HEK293 (cell line): Measurements from ENCODE around the gene CHRNA10.

Experiments
- CTCF ChIA-PET: fragments of 350-600 bp; formaldehyde crosslinking; extraction: SDS; loops from one replicate; lab custom pipeline; 2021; ENCODE audit warnings: antibody characterized with exemption; lab: Yijun Ruan, JAX
- POLR2A ChIA-PET: fragments of 300-600 bp; formaldehyde crosslinking; extraction: SDS; loops from one replicate; lab custom pipeline; 2020; ENCODE audit warnings: antibody characterized with exemption, inconsistent platforms; lab: Yijun Ruan, JAX
- H3K27ac ChIP-seq: fragments of 200-500 bp; sonication (Bioruptor generic); 2 replicates; pipeline ENCODE4 v1.5.1; 2014; ENCODE audit warnings: low read depth, low read length, control low read depth, inconsistent platforms; ENCODE audit errors: extremely low read depth
- H3K36me3 ChIP-seq, 2 experiments: fragments of 200-500 bp in 1 of 2; sonication (Bioruptor generic) in 1 of 2; 1 replicate in 1 of 2; 2 replicates in 1 of 2; pipeline ENCODE4 v1.5.1; 2014 to 2017; ENCODE audit warnings: inconsistent platforms in 2 of 2, low read length in 2 of 2; ENCODE audit not compliant: control insufficient read depth in 2 of 2, insufficient read depth in 1 of 2
- H3K4me1 ChIP-seq: fragments of 200-500 bp; sonication (Bioruptor generic); 2 replicates; pipeline ENCODE4 v1.5.1; 2014; ENCODE audit warnings: mild to moderate bottlenecking, low read length, inconsistent platforms; ENCODE audit not compliant: control insufficient read depth, insufficient read depth
- H3K4me3 ChIP-seq: 2 replicates; pipeline ENCODE4 v1.5.1; 2011; ENCODE audit warnings: low read depth, mild to moderate bottlenecking, control low read depth, low read length, moderate library complexity
- H3K9me3 ChIP-seq: fragments of 200-500 bp; sonication (Bioruptor generic); 2 replicates; pipeline ENCODE4 v1.5.1; 2014; ENCODE audit warnings: low read depth, low read length, inconsistent platforms; ENCODE audit not compliant: control insufficient read depth, insufficient read depth
- BCL6B ChIP-seq: fragments of 450-650 bp; formaldehyde crosslinking; IDR thresholded peaks from 2 replicates; pipeline ENCODE4 v1.5.1; 2017; ENCODE audit warnings: missing biosample characterization, missing genetic modification characterization
- FEZF1 ChIP-seq: fragments of 450-650 bp; formaldehyde crosslinking; IDR thresholded peaks from 2 replicates; pipeline ENCODE4 v1.5.1; 2016; ENCODE audit warnings: missing biosample characterization, missing genetic modification characterization
- KLF1 ChIP-seq: fragments of 450-650 bp; formaldehyde crosslinking; IDR thresholded peaks from 2 replicates; pipeline ENCODE4 v1.5.1; 2016; ENCODE audit warnings: missing biosample characterization, missing genetic modification characterization
- SETDB1 ChIP-seq: IDR thresholded peaks from one replicate; pipeline ENCODE4 v1.6.1; 2017; ENCODE audit warnings: mild to moderate bottlenecking, low read length, moderate library complexity, mixed read lengths; ENCODE audit not compliant: insufficient read length
- SP2 ChIP-seq: fragments of 450-650 bp; formaldehyde crosslinking; IDR thresholded peaks from 2 replicates; pipeline ENCODE4 v1.5.1; 2016; ENCODE audit warnings: missing biosample characterization, missing genetic modification characterization
- SP3 ChIP-seq: fragments of 450-650 bp; formaldehyde crosslinking; IDR thresholded peaks from 2 replicates; pipeline ENCODE4 v1.5.1; 2016; ENCODE audit warnings: missing biosample characterization, missing genetic modification characterization
- ZNF157 ChIP-seq: fragments of 450-650 bp; formaldehyde crosslinking; IDR thresholded peaks from 2 replicates; pipeline ENCODE4 v1.5.1; 2016; ENCODE audit warnings: missing biosample characterization, missing genetic modification characterization
- ZNF18 ChIP-seq: fragments of 450-650 bp; formaldehyde crosslinking; IDR thresholded peaks from 2 replicates; pipeline ENCODE4 v1.5.1; 2016; ENCODE audit warnings: missing biosample characterization, missing genetic modification characterization
- ZNF221 ChIP-seq: fragments of 450-650 bp; formaldehyde crosslinking; IDR thresholded peaks from 2 replicates; pipeline ENCODE4 v1.5.1; 2017; ENCODE audit warnings: missing biosample characterization, missing genetic modification characterization, borderline replicate concordance
- ZNF24 ChIP-seq: fragments of 450-650 bp; formaldehyde crosslinking; IDR thresholded peaks from 2 replicates; pipeline ENCODE4 v1.5.1; 2016; ENCODE audit warnings: missing biosample characterization, missing genetic modification characterization
- ZNF521 ChIP-seq: fragments of 450-650 bp; formaldehyde crosslinking; IDR thresholded peaks from 2 replicates; pipeline ENCODE4 v1.5.1; 2017; ENCODE audit warnings: missing biosample characterization, mild to moderate bottlenecking, missing genetic modification characterization
- ZNF558 ChIP-seq: fragments of 450-650 bp; formaldehyde crosslinking; IDR thresholded peaks from 2 replicates; pipeline ENCODE4 v1.5.1; 2016; ENCODE audit warnings: missing biosample characterization, missing genetic modification characterization
- ZNF596 ChIP-seq: fragments of 450-650 bp; IDR thresholded peaks from 2 replicates; pipeline ENCODE4 v1.5.0; 2018; ENCODE audit warnings: missing biosample characterization, mild to moderate bottlenecking, missing genetic modification characterization, moderate library complexity
- ZNF624 ChIP-seq: fragments of 450-650 bp; formaldehyde crosslinking; IDR thresholded peaks from 2 replicates; pipeline ENCODE4 v1.5.1; 2017; ENCODE audit warnings: missing biosample characterization, missing genetic modification characterization
- ZSCAN4 ChIP-seq: fragments of 450-650 bp; formaldehyde crosslinking; IDR thresholded peaks from 2 replicates; pipeline ENCODE4 v1.5.1; 2017; ENCODE audit warnings: missing biosample characterization, missing genetic modification characterization
- TF ChIP-seq, protein P1 (sequence below): fragments of 450-650 bp; formaldehyde crosslinking; IDR thresholded peaks from 2 replicates; pipeline ENCODE4 v1.5.1; 2017; ENCODE audit warnings: missing biosample characterization, missing genetic modification characterization
- TF ChIP-seq, protein P2 (sequence below): fragments of 450-650 bp; formaldehyde crosslinking; conservative IDR thresholded peaks from 2 replicates; pipeline ENCODE4 v1.5.1; 2016; ENCODE audit warnings: low read depth, missing biosample characterization, missing genetic modification characterization
- TF ChIP-seq, protein P3 (sequence below): fragments of 450-650 bp; formaldehyde crosslinking; IDR thresholded peaks from 2 replicates; pipeline ENCODE4 v1.5.1; 2016; ENCODE audit warnings: missing biosample characterization, missing genetic modification characterization

The CHRNA10 gene

DNA sequence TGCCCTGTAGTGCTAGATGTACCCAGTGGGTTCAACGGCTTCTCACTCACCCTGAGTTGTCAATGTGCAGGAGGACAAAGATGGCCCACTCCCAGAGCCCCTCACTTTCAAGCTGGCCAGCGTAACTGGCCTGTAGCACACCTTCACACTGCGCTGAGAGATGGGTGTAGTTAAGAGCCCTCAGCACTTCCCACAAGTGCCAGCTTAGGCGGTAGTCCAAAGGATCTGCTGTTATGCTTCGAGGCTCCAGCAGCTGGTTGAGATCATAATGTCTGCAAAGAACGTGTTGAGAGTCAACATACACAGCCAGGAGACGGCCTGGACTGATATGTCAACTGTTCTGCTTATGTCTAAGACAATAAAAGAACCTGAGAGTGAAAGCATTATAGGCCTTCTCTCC, 14.7 kb upstream of the CHRNA10 start (continued):
- TF ChIP-seq ZNF624 (tag by site-specific recombination), result no peak
- TF ChIP-seq, protein P1, sequence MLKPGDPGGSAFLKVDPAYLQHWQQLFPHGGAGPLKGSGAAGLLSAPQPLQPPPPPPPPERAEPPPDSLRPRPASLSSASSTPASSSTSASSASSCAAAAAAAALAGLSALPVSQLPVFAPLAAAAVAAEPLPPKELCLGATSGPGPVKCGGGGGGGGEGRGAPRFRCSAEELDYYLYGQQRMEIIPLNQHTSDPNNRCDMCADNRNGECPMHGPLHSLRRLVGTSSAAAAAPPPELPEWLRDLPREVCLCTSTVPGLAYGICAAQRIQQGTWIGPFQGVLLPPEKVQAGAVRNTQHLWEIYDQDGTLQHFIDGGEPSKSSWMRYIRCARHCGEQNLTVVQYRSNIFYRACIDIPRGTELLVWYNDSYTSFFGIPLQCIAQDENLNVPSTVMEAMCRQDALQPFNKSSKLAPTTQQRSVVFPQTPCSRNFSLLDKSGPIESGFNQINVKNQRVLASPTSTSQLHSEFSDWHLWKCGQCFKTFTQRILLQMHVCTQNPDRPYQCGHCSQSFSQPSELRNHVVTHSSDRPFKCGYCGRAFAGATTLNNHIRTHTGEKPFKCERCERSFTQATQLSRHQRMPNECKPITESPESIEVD, result no peak
- TF ChIP-seq, all 188 proteins: peak for 0

- Histone ChIP-seq H3K4me3 (no peak overlapping the region), H3K9me3 (no peaks in the 10 kb centered on the region), H3K36me3 (peaks cover 8 to 90% of the 10 kb centered on the region in 2 experiments), H3K27ac (no peak overlapping the region), H3K4me1 (no peaks in the 10 kb centered on the region)
- POLR2A ChIA-PET, result no interaction called here
- TF ChIP-seq BCL6B (tag by site-specific recombination) (no peak), ZNF558 (tag by site-specific recombination) (no peak), FEZF1 (tag by site-specific recombination) (peak; percentile 44), SP2 (tag by site-specific recombination) (no peak), ZNF221 (tag by site-specific recombination) (no peak)
- CTCF ChIA-PET, result no interaction called here
These were observed 13.6 kb upstream of the CHRNA10 start for GRCh38 chr11:3684819-3685172.

GRCh38 chr11:3684129-3684818, 13.1 kb upstream of the CHRNA10 start:
- POLR2A ChIA-PET, result no interaction called here
- CTCF ChIA-PET, result no interaction called here
- TF ChIP-seq ZNF24 (no peak), ZNF596 (tag by site-specific recombination) (no peak), ZNF157 (tag by site-specific recombination) (no peak), SP2 (tag by site-specific recombination) (no peak), ZNF521 (no peak), SP3 (tag by site-specific recombination) (no peak), SETDB1 (no peak), KLF1 (tag by site-specific recombination) (no peak), ZNF18 (tag by site-specific recombination) (no peak), ZSCAN4 (tag by site-specific recombination) (no peak)
- TF ChIP-seq, protein P2, sequence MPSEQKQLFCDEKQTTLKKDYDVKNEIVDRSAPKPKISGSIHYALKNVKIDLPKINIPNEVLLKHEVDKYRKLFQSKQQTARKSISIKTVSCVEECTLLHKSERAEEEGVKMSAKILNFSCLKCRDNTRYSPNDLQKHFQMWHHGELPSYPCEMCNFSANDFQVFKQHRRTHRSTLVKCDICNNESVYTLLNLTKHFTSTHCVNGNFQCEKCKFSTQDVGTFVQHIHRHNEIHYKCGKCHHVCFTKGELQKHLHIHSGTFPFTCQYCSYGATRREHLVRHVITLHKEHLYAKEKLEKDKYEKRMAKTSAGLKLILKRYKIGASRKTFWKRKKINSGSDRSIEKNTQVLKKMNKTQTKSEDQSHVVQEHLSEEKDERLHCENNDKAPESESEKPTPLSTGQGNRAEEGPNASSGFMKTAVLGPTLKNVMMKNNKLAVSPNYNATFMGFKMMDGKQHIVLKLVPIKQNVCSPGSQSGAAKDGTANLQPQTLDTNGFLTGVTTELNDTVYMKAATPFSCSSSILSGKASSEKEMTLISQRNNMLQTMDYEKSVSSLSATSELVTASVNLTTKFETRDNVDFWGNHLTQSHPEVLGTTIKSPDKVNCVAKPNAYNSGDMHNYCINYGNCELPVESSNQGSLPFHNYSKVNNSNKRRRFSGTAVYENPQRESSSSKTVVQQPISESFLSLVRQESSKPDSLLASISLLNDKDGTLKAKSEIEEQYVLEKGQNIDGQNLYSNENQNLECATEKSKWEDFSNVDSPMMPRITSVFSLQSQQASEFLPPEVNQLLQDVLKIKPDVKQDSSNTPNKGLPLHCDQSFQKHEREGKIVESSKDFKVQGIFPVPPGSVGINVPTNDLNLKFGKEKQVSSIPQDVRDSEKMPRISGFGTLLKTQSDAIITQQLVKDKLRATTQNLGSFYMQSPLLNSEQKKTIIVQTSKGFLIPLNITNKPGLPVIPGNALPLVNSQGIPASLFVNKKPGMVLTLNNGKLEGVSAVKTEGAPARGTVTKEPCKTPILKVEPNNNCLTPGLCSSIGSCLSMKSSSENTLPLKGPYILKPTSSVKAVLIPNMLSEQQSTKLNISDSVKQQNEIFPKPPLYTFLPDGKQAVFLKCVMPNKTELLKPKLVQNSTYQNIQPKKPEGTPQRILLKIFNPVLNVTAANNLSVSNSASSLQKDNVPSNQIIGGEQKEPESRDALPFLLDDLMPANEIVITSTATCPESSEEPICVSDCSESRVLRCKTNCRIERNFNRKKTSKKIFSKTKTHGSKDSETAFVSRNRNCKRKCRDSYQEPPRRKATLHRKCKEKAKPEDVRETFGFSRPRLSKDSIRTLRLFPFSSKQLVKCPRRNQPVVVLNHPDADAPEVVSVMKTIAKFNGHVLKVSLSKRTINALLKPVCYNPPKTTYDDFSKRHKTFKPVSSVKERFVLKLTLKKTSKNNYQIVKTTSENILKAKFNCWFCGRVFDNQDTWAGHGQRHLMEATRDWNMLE (tag by site-specific recombination), result no peak
- TF ChIP-seq, protein P3, sequence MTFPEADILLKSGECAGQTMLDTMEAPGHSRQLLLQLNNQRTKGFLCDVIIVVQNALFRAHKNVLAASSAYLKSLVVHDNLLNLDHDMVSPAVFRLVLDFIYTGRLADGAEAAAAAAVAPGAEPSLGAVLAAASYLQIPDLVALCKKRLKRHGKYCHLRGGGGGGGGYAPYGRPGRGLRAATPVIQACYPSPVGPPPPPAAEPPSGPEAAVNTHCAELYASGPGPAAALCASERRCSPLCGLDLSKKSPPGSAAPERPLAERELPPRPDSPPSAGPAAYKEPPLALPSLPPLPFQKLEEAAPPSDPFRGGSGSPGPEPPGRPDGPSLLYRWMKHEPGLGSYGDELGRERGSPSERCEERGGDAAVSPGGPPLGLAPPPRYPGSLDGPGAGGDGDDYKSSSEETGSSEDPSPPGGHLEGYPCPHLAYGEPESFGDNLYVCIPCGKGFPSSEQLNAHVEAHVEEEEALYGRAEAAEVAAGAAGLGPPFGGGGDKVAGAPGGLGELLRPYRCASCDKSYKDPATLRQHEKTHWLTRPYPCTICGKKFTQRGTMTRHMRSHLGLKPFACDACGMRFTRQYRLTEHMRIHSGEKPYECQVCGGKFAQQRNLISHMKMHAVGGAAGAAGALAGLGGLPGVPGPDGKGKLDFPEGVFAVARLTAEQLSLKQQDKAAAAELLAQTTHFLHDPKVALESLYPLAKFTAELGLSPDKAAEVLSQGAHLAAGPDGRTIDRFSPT, result no peak

More at GRCh38 chr11:3684129-3684818, 13.1 kb upstream of the CHRNA10 start:
- no peaks in the 10 kb centered on the region for H3K4me1 ChIP-seq
- H3K27ac ChIP-seq, result no peak overlapping the region
- H3K36me3 ChIP-seq, result peaks cover 8 to 91% of the 10 kb centered on the region in 2 experiments
- no peak overlapping the region for H3K4me3 ChIP-seq
- H3K9me3 ChIP-seq, result no peaks in the 10 kb centered on the region
